Nephron progenitor cell (in vitro differentiated cells): ENCODE measurements around the gene AGAP1.
A peak's percentile ranks its signal among the peaks of the same experiment; 100 is the strongest.

Experiments used
- DNase-seq: peaks from one replicate; pipeline ENCODE4 v3.0.0; 2021
- H3K27ac Mint-ChIP-seq: 2 replicates; pipeline ENCODE4 v1.8.0; 2021; ENCODE audit warnings: mild to moderate bottlenecking, moderate library complexity, mixed read lengths
- H3K27me3 Mint-ChIP-seq: 2 replicates; pipeline ENCODE4 v1.8.0; 2021; ENCODE audit warnings: mild to moderate bottlenecking, low read depth, mixed read lengths; ENCODE audit not compliant: poor library complexity
- H3K36me3 Mint-ChIP-seq: 2 replicates; pipeline ENCODE4 v1.8.0; 2021; ENCODE audit warnings: low read depth, mixed read lengths
- H3K4me1 Mint-ChIP-seq: 2 replicates; pipeline ENCODE4 v1.8.0; 2021; ENCODE audit warnings: mixed read lengths
- H3K4me3 Mint-ChIP-seq: 2 replicates; pipeline ENCODE4 v1.8.0; 2021; ENCODE audit warnings: mild to moderate bottlenecking, moderate library complexity, mixed read lengths
- H3K9me3 Mint-ChIP-seq: 2 replicates; pipeline ENCODE4 v1.8.0; 2021; ENCODE audit warnings: mild to moderate bottlenecking, moderate library complexity, mixed read lengths
- TF ChIP-seq, protein P1 (sequence below): fragments of 200-600 bp; sonication (generic); IDR thresholded peaks from 2 replicates; pipeline ENCODE4 v1.5.0; 2021; ENCODE audit warnings: antibody characterized with exemption

Gene AGAP1

DNA sequence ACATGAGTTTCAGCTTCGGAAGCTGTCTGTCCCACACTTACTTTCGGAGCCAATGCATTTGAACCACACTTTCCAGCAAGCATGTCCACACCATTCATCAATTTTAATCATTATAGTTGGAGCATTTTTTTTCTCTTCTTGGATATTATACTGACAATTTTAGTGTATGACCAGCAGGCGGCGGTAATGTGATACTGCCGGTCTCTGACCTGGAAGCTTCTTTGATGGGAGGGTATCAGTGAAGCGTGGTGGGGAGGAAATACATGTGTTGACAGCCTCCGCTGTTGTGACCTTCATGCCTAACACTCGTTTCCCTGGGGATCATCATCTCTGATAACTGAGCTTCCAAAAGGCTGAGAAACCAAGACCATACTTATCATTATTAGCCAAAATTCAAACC, 442.6 kb downstream of the AGAP1 start:
- no peak overlapping the region for H3K27ac Mint-ChIP-seq
- H3K9me3 Mint-ChIP-seq = peaks cover 11% of the 10 kb centered on the region
- peaks cover 57% of the 10 kb centered on the region for H3K4me1 Mint-ChIP-seq
- DNase-seq = peak; percentile 41
- peaks cover 59% of the 10 kb centered on the region for H3K36me3 Mint-ChIP-seq
- TF ChIP-seq, protein P1, sequence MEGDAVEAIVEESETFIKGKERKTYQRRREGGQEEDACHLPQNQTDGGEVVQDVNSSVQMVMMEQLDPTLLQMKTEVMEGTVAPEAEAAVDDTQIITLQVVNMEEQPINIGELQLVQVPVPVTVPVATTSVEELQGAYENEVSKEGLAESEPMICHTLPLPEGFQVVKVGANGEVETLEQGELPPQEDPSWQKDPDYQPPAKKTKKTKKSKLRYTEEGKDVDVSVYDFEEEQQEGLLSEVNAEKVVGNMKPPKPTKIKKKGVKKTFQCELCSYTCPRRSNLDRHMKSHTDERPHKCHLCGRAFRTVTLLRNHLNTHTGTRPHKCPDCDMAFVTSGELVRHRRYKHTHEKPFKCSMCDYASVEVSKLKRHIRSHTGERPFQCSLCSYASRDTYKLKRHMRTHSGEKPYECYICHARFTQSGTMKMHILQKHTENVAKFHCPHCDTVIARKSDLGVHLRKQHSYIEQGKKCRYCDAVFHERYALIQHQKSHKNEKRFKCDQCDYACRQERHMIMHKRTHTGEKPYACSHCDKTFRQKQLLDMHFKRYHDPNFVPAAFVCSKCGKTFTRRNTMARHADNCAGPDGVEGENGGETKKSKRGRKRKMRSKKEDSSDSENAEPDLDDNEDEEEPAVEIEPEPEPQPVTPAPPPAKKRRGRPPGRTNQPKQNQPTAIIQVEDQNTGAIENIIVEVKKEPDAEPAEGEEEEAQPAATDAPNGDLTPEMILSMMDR = peak; percentile 47
- no peak overlapping the region for H3K4me3 Mint-ChIP-seq
- H3K27me3 Mint-ChIP-seq = no peaks in the 10 kb centered on the region

DNA sequence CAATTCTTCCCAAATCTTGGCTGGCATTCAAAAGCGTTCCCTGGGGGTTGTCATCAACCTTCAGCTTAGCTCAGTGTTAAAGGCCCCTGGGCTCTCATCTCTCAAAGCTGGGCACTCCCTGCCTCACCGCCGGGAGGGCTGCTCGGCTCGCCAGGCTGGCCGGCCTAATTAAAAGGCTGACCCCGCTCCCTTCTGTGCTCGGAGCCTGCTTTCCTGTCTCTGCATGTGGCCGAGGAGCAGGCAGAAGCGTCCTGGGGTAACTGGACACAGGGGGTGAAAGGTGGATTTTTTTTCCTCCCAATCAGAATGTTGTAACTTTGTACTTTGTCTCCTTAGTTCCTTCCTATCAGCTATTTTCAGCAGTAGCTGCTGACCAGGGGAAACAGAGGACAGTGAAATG, 443.2 kb downstream of the AGAP1 start:
- peaks cover 57% of the 10 kb centered on the region for H3K4me1 Mint-ChIP-seq
- TF ChIP-seq, protein P1 = no peak
- no peak overlapping the region for H3K27ac Mint-ChIP-seq
- peaks cover 59% of the 10 kb centered on the region for H3K36me3 Mint-ChIP-seq
- no peak overlapping the region for H3K4me3 Mint-ChIP-seq
- no peaks in the 10 kb centered on the region for H3K27me3 Mint-ChIP-seq
- no peak for DNase-seq
- peaks cover 11% of the 10 kb centered on the region for H3K9me3 Mint-ChIP-seq

DNA sequence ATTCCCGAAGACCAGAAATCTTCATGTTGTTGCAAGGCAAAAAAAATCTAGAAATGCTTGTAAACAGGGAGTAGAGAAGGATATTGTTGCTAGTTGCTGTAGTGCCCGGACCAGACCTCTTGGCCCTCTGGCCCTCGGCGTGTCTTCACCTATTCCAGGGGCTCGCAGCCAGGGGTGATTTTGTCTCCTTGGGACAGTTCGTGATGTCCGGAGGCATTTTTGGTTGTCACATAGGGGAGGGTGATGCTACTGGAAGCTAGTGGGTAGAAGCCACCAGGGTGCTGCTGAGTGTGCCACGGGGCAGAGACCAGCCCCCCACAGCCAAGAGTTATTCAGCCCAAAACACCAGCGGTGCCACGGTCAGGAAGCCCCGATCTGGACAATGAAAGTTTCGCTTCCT, 443.7 kb downstream of the AGAP1 start:
- H3K27ac Mint-ChIP-seq = no peak overlapping the region
- no peaks in the 10 kb centered on the region for H3K27me3 Mint-ChIP-seq
- peaks cover 57% of the 10 kb centered on the region for H3K4me1 Mint-ChIP-seq
- peaks cover 55% of the 10 kb centered on the region for H3K36me3 Mint-ChIP-seq
- peaks cover 11% of the 10 kb centered on the region for H3K9me3 Mint-ChIP-seq
- TF ChIP-seq, protein P1 = no peak
- no peak overlapping the region for H3K4me3 Mint-ChIP-seq
- no peak for DNase-seq

DNA sequence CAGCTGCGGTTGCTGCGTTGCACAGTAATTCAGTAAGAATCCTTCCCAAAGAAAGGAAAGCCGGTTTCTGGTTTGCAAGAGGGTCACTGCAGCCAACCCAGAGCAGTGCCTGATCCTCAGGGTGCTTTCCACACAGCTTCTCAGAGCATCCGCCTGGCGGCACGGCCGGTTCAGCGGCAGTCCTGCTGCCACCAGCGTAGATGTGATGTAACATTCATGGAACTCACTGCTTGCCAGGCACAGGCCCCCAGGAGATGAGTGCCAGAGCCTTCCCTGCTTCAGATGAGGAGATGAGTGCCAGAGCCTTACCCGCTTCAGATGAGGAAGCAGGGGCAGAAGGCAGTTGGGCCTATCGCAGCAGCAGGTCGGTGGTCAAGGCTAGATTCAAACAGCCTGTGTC, 444.1 kb downstream of the AGAP1 start:
- TF ChIP-seq, protein P1 = no peak
- Mint-ChIP-seq H3K4me3 (no peak overlapping the region), H3K9me3 (peaks cover 11% of the 10 kb centered on the region), H3K27me3 (no peaks in the 10 kb centered on the region), H3K36me3 (peaks cover 50% of the 10 kb centered on the region), H3K27ac (no peak overlapping the region), H3K4me1 (peaks cover 56% of the 10 kb centered on the region)
- DNase-seq = no peak

DNA sequence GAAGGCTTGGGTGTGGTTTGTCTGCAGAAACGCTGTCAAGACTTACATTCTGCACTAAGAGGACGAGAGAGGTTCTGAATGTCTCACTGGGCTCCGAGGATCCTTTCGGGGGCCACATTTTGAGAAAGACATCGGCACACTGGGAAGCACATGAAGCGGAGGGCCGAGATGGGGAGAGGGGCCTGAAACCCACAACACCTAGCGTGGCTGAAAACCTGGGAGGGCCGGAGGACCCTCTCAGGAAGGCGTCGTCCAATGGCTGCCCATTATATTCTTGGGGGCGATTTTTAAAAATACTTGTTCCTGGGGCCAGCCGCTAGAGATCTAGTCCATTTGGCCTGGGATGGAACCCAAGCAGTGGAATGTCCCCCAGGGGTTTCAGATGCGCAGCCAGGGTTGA, 444.8 kb downstream of the AGAP1 start:
- no peak overlapping the region for H3K27ac Mint-ChIP-seq

DNA sequence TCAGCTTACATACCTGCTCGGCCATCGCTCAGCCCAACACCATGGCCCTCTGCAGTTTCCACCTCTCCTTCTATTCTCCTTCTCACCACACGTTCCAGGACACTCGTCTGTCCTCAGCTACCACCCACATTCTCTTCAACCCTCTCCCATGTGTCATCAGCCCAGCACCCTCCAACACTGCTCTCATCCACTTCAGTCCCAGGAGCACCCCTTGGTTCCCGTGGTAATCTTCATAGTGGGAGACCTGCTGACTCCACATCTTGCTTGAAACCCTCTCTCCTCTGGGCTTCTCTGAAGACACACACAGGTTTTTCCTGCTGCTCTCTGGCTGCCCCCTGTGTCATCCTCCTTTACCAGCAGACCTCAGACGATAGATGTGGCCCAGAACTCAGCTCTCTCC, 445.6 kb downstream of the AGAP1 start:
- DNase-seq = no peak
- TF ChIP-seq, protein P1 = no peak
- H3K9me3 Mint-ChIP-seq = peaks cover 11% of the 10 kb centered on the region
- H3K27me3 Mint-ChIP-seq = no peaks in the 10 kb centered on the region
- H3K36me3 Mint-ChIP-seq = peaks cover 46% of the 10 kb centered on the region
- H3K27ac Mint-ChIP-seq = peak overlapping the region; percentile 14
- no peak overlapping the region for H3K4me3 Mint-ChIP-seq
- peaks cover 53% of the 10 kb centered on the region for H3K4me1 Mint-ChIP-seq

More for the DNA sequence above, 444.8 kb downstream of the AGAP1 start:
- Mint-ChIP-seq H3K4me3 (no peak overlapping the region), H3K9me3 (peaks cover 11% of the 10 kb centered on the region), H3K27me3 (no peaks in the 10 kb centered on the region), H3K4me1 (peaks cover 59% of the 10 kb centered on the region), H3K36me3 (peaks cover 46% of the 10 kb centered on the region)
- TF ChIP-seq, protein P1 = no peak
- DNase-seq = no peak
